ENCODE data around the gene ULBP2. TPM values are rescaled to one million over a fixed set of nuclear protein-coding genes. Genes with fewer than 3 reads are reported as not detected.
"Not testable (repeated sequence)": the region's sequence is repeated elsewhere in the genome, so short reads cannot be mapped to it uniquely, and the experiment has no call there.

ULBP2 gene
- total and polyA plus RNA-seq, 7 experiments from 2014 or later = 0.27 to 1.0 (median 0.56) TPM; not detected in 2

DNA sequence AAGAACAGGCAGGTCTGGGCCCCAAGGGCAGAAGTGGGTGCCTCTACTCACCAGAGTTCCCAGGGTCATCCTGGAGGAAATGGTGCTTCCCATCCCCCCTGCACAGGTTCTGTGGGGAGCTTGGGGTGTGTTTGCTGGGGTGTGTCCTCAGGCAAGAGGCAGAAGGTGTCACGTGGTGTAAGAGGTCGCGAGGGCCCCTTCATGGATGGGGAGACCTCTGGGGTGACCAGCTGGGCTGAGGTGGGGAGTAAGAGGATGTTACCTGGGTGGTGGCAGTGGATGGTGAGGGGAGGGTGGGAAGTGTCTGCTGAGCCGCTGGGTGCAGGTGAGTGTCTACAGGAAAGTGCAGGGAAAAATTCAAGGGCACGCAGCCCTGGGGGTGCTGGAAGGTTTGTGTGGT is 19.7 kb upstream of the ULBP2 start:
- H3K27ac Mint-ChIP-seq; CTCF ChIA-PET; DNase-seq; POLR2A ChIA-PET; H3K4me3 ChIP-seq (ENCODE audit: low read length); H3K36me3 Mint-ChIP-seq; H3K9me3 Mint-ChIP-seq; ATAC-seq; H3K36me3 ChIP-seq (ENCODE audit: control insufficient read depth in 2 of 3, insufficient read depth in 3 of 3, low read length in 3 of 3); H3K4me1 ChIP-seq (ENCODE audit: control insufficient read depth in 2 of 2, insufficient read depth in 2 of 2, low read length in 2 of 2); H3K9me3 ChIP-seq (ENCODE audit: control insufficient read depth in 2 of 3, low read length in 3 of 3); H3K27ac ChIP-seq (ENCODE audit: low read depth, low read length): not testable (repeated sequence)
- Mint-ChIP-seq H3K4me1 (peaks cover 18 to 30% (median 26%) of the 10 kb centered on the region in 7 donors), H3K27me3 (peaks cover 62 to 75% (median 70%) of the 10 kb centered on the region in 5 donors), H3K4me3 (peak overlapping the region; percentile 53 to 89 (median 64))
- peaks cover 16% of the 10 kb centered on the region in 2 donors for H3K27me3 ChIP-seq (ENCODE audit: control insufficient read depth in 2 of 2, insufficient read depth in 2 of 2, low read length in 2 of 2)
- intact Hi-C loops (cut with micrococcal nuclease) = loop anchor here (2.0 to 10.0 kb wide), 2 partner anchors 375 to 897 kb away; partner anchors contain the start of gene PPIL4 (in 1 of the 2)

DNA sequence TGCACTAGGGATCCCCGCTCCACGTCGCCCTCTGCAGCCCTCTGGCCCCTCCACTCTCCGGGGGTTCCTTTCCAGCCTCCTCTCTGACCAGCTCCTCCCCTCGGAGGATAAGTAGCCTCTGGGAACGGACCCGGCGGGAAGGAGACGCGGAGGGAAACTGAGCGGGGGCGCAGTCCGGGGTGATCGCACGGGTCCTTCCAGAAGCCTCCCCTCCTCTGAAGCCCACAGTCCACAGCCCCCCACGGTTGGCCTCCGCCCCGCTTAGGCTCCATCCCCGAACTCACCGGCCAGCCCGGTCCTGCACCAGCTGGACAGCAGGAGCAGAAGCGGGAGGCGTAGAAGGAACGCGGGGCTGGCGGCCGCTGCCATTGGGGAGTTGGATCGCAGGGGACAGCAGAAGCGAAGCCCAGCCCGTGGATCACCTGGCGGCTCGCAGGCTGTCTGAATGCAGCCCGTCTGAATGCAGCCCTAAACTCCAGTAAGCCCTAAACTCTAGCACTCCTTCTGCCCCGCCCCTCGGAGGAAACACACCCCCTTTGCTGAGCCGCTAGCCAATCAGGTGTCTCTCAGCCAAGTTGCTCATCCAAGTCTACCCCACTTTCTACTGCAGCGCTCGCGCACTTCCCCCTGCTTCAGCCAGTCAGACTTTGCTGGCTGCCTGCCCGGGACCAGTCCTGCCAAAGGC is 19.0 kb upstream of the ULBP2 start, which contains the start of gene RAET1G:
TSS of gene RAET1G (minus strand) at position 480 of the 685 bp plus-strand sequence. CDS start at position 369, 111 bp downstream.
- DNase-seq = peak; percentile 48 to 90 (median 78)
- no peaks in the 10 kb centered on the region for H3K36me3 Mint-ChIP-seq
- ChIA-PET CTCF (interaction anchor here (1.5 kb wide), 1 partner anchor 86 kb away, joined by 3 read pairs; no protein-coding TSS in a partner anchor), POLR2A (no interaction called here)
- ATAC-seq = peak; percentile 92
- Histone ChIP-seq H3K27me3 (ENCODE audit: control insufficient read depth in 2 of 2, insufficient read depth in 2 of 2, low read length in 2 of 2) (peaks cover 16% of the 10 kb centered on the region in 2 donors), H3K9me3 (ENCODE audit: control insufficient read depth in 2 of 3, low read length in 3 of 3) (no peaks in the 10 kb centered on the region), H3K36me3 (ENCODE audit: control insufficient read depth in 2 of 3, insufficient read depth in 3 of 3, low read length in 3 of 3) (no peaks in the 10 kb centered on the region), H3K27ac (ENCODE audit: low read depth, low read length) (no peak within 1 kb of the TSS), H3K4me3 (ENCODE audit: low read length) (peak within 1 kb of the TSS; percentile 65), H3K4me1 (ENCODE audit: control insufficient read depth in 2 of 2, insufficient read depth in 2 of 2, low read length in 2 of 2) (peaks cover 6 to 7% of the 10 kb centered on the region in 2 donors)
- intact Hi-C loops (cut with micrococcal nuclease) = loop anchor here (1.0 to 10.0 kb wide), 4 partner anchors 26 to 898 kb away; partner anchors contain the start of gene PPIL4 (in 1 of the 2)
- H3K27me3 Mint-ChIP-seq = peaks cover 68 to 82% (median 77%) of the 10 kb centered on the region in 5 donors
- H3K4me3 Mint-ChIP-seq = peak within 1 kb of the TSS; percentile 82 to 89 (median 86)
- H3K4me1 Mint-ChIP-seq = peaks cover 18 to 30% (median 26%) of the 10 kb centered on the region in 7 donors
- H3K27ac Mint-ChIP-seq = peak within 1 kb of the TSS in 3 of 9 donors; percentile 16 to 68 (median 52)
- peaks cover 0 to 2% (median 0%) of the 10 kb centered on the region in 11 donors for H3K9me3 Mint-ChIP-seq

DNA sequence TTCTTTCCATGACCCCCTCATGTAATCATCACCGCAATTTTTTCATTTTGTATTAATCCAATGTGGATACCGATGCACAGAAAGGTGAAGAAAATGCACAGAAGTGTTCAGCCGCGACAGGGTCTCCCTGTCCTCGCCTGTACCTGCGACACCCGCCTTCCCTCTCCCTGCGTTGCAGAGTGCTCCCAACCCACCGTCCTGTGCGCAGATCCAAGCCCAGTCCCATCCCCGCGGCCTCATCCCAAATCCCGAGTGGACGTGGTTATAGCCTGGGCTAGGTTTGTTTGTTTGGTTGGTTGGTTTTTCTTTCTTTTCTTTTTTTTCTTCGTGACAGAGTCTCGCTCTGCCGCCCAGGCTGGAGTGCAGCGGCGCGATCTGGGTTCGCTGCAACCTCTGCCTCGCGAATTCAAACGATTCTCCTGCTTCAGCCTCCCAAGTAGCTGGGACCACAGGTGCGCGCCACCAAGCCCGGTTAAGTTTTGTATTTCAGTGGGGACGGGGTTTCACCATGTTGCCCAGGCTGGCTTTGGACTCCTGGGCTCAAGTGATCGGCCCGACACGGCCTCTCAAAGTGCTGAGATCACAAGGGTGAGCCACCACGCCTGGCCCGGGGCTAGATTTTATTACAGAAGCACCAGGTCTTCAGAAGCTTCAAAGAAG is 18.4 kb upstream of the ULBP2 start:
- DNase-seq = no peak
- Mint-ChIP-seq H3K4me1 (peaks cover 18 to 30% (median 26%) of the 10 kb centered on the region in 7 donors), H3K27ac (peak overlapping the region in 3 of 9 donors; percentile 16 to 68 (median 52)), H3K4me3 (peak overlapping the region; percentile 82 to 89 (median 86)), H3K9me3 (peaks cover 0 to 2% (median 0%) of the 10 kb centered on the region in 11 donors), H3K36me3 (no peaks in the 10 kb centered on the region), H3K27me3 (peaks cover 75 to 88% (median 83%) of the 10 kb centered on the region in 5 donors)
- ChIA-PET POLR2A (no interaction called here), CTCF (interaction anchor here (1.5 kb wide), 1 partner anchor 87 kb away, joined by 3 read pairs; no protein-coding TSS in a partner anchor)
- Histone ChIP-seq H3K27me3 (ENCODE audit: control insufficient read depth in 2 of 2, insufficient read depth in 2 of 2, low read length in 2 of 2) (peaks cover 16% of the 10 kb centered on the region in 2 donors), H3K4me3 (ENCODE audit: low read length) (peak overlapping the region; percentile 65), H3K4me1 (ENCODE audit: control insufficient read depth in 2 of 2, insufficient read depth in 2 of 2, low read length in 2 of 2) (peaks cover 6 to 7% of the 10 kb centered on the region in 2 donors), H3K36me3 (ENCODE audit: control insufficient read depth in 2 of 3, insufficient read depth in 3 of 3, low read length in 3 of 3) (no peaks in the 10 kb centered on the region), H3K9me3 (ENCODE audit: control insufficient read depth in 2 of 3, low read length in 3 of 3) (no peaks in the 10 kb centered on the region), H3K27ac (ENCODE audit: low read depth, low read length) (no peak overlapping the region)
- ATAC-seq = peak; percentile 16
- intact Hi-C loops (cut with micrococcal nuclease) = loop anchor here (1.0 to 10.0 kb wide), 4 partner anchors 27 to 899 kb away; partner anchors contain the start of gene PPIL4 (in 1 of the 2)

DNA sequence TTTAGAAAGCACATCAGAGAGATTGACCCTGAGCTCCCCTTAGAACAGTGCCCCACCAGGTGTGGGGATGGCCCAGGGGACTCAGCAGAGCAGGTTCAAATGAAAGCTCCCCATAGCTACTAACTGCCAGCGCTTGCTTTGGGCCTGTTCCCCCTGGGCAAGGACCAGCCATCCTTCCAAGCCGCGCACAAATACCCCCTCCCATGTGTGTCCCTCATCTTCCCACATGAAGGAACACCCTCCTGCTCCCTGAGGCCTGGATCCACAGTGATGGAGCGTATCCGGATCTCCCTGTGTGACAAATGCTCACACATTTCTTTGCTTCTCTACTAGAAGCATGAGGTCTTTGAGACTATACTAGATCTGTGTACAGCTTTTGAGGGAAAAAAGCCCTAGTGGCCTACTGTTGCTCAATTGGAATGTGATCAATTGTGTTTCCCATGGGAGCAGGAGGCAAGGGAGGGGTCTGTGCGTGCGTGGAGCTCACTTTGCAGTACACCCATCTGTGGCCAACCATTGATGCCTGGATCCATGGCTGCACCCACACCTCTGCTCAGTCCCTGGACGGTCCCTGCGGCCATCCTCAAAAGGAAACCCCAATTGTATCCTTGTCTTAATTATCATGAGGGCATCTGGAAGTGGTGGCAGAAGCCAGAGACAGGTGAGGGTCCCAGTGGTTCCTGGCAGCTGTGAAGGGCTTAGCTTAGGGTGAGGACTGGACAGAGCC is 17.4 kb upstream of the ULBP2 start:
- Histone ChIP-seq H3K4me3 (ENCODE audit: low read length) (no peak overlapping the region), H3K4me1 (ENCODE audit: control insufficient read depth in 2 of 2, insufficient read depth in 2 of 2, low read length in 2 of 2) (peaks cover 6 to 7% of the 10 kb centered on the region in 2 donors), H3K36me3 (ENCODE audit: control insufficient read depth in 2 of 3, insufficient read depth in 3 of 3, low read length in 3 of 3) (no peaks in the 10 kb centered on the region), H3K27ac (ENCODE audit: low read depth, low read length) (no peak overlapping the region), H3K9me3 (ENCODE audit: control insufficient read depth in 2 of 3, low read length in 3 of 3) (no peaks in the 10 kb centered on the region), H3K27me3 (ENCODE audit: control insufficient read depth in 2 of 2, insufficient read depth in 2 of 2, low read length in 2 of 2) (peaks cover 16% of the 10 kb centered on the region in 2 donors)
- intact Hi-C loops (cut with micrococcal nuclease) = loop anchor here in 1 of 2 donors (10.0 kb wide), 1 partner anchor 900 kb away; no protein-coding TSS in a partner anchor
- ChIA-PET POLR2A (interaction anchor here (0.6 kb wide), 1 partner anchor 88 kb away, joined by 4 read pairs; no protein-coding TSS in a partner anchor), CTCF (interaction anchor here (0.6 to 1.5 kb wide), 4 partner anchors 8 to 178 kb away, joined by 3 to 5 read pairs (median 3); partner anchors contain the start of gene NUP43)
- Mint-ChIP-seq H3K9me3 (peaks cover 0 to 6% (median 0%) of the 10 kb centered on the region in 11 donors), H3K36me3 (no peaks in the 10 kb centered on the region), H3K4me3 (peak overlapping the region; percentile 8 to 89 (median 76)), H3K27me3 (peaks cover 80 to 90% (median 87%) of the 10 kb centered on the region in 5 donors), H3K27ac (peak overlapping the region in 1 of 9 donors; percentile 67), H3K4me1 (peaks cover 18 to 30% (median 26%) of the 10 kb centered on the region in 7 donors)
- DNase-seq (no peak), ATAC-seq (no peak)

DNA sequence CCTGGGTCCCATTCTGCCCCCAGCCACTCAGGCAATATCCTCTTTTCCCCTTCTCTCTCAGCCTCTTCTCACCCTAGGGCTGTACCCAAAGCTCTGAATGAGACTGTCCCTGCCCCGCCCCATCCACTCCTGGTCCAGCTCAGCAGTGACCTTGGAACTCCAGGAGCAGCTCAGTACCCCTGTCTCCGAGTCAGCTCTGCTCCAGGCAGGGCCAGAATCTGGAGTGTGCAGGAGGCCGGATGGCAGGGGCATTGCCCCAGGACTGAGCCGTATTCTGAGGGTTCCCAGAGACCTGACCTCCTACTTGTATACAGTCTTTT is 16.9 kb upstream of the ULBP2 start:
- Mint-ChIP-seq H3K4me1 (peaks cover 18 to 30% (median 26%) of the 10 kb centered on the region in 7 donors), H3K36me3 (no peaks in the 10 kb centered on the region), H3K4me3 (peak overlapping the region in 4 of 10 donors; percentile 8 to 89 (median 67)), H3K27ac (no peak overlapping the region), H3K27me3 (peaks cover 85 to 92% (median 88%) of the 10 kb centered on the region in 5 donors), H3K9me3 (peaks cover 0 to 6% (median 0%) of the 10 kb centered on the region in 11 donors)
- intact Hi-C loops (cut with micrococcal nuclease) = loop anchor here (1.0 to 10.0 kb wide), 4 partner anchors 43 to 900 kb away; partner anchors contain the start of gene GINM1 (in 1 of the 2)
- Histone ChIP-seq H3K36me3 (ENCODE audit: control insufficient read depth in 2 of 3, insufficient read depth in 3 of 3, low read length in 3 of 3) (no peaks in the 10 kb centered on the region), H3K9me3 (ENCODE audit: control insufficient read depth in 2 of 3, low read length in 3 of 3) (no peaks in the 10 kb centered on the region), H3K27ac (ENCODE audit: low read depth, low read length) (no peak overlapping the region), H3K27me3 (ENCODE audit: control insufficient read depth in 2 of 2, insufficient read depth in 2 of 2, low read length in 2 of 2) (peaks cover 21% of the 10 kb centered on the region in 2 donors), H3K4me3 (ENCODE audit: low read length) (no peak overlapping the region), H3K4me1 (ENCODE audit: control insufficient read depth in 2 of 2, insufficient read depth in 2 of 2, low read length in 2 of 2) (peaks cover 6 to 7% of the 10 kb centered on the region in 2 donors)
- POLR2A ChIA-PET = interaction anchor here (0.6 kb wide), 1 partner anchor 87 kb away, joined by 4 read pairs; no protein-coding TSS in a partner anchor
- ATAC-seq (no peak), DNase-seq (no peak)
- CTCF ChIA-PET = interaction anchor here (0.6 to 1.3 kb wide), 4 partner anchors 8 to 179 kb away, joined by 3 to 5 read pairs (median 3); partner anchors contain the start of gene NUP43
